NCI-H774 (cell line): ENCODE results near the gene DST.

ENCODE experiments used
- DNase-seq: peaks from one replicate; lab custom pipeline; 2025; lab: John Stamatoyannopoulos, UW

The DST gene

GRCh38 chr6:56642366-56643261 lies at the start of gene DST:
Gene DST (minus strand): TSS chr6:56642889.
- no peak for DNase-seq

DNA sequence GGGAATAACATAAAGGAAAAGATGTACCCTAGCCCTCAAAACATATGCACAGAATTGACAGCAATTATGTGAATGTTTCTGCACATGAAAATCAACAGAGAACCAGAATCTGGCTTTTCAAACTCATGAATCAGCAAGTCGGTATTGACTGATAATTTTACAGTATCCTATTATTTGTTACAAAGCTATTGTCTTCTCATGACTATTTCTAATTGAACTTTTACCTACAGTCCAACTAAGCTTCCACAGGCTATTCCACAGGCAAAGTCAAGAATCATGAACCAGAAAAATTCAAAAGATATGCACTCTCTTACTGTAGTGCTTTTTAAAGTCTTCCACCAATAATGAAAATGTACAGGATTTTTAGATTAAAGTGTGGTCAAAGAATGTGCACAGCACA lies 49.1 kb upstream of the DST start:
- no peak for DNase-seq

DNA sequence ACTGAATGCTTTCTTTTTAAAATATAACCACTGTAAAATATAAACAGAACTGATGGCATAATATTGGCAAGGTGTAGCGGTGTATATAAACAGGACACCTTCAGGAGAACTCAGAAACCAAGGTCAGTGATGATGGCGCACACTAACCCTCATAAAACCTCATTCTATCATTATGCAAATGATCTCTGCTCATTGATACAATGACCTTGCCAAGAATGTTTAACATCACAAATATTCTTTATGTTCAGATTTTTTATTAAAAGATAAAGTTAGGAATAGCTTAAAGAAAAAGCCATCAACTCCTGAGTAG lies 48.6 kb upstream of the DST start:
- DNase-seq = no peak

DNA sequence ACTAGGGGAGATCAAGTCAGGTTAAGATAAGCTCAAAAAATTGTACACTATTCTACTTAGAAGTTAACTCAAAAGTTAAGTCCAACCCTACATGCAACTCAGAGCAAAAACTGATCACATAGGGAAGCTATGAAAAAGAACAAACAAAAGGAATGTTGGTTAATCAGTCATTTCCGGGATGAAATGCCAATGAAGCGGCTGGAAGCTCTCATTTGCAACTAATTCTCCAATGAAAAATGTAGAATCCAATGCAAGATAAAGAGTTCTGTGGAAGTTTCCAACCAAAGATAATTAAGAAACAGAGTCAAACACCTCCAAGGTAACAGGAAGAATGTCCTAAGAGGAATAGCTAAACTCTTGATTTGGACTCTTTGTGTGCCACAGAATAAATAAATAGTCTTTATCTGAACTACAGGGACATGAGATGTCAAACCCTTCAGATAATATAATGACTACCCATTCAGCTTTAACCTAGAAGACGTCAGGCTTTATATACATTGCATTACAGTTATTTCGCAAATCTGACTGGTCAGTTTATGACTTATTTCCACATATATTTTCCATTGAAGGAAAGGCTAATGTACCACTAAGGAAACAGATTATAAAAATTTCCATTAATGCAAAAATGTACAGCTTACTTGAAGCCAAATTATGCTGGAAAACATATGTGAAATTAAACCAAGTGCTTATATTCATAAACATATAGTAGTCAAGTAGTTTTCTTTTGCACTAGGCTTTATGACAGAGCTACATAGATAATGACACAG lies 48.0 kb upstream of the DST start:
- DNase-seq = no peak

DNA sequence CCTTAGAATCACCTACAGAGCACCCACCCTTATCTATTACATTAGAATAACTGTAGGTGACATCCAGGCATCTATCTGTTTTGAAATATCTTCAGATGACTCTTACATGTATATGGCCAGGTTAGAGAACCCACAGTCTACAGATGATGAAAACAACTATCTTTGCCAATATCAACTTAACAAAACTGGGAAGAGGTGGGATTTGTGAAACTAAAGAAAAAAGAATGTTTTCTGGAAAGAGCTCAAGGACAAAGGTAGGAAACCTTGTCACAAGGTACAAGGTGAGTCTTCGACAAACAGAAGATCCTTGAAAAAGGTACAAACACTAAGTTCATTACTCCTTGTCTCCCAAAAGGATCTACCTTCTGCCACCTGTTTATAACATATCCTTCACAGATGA lies 47.0 kb upstream of the DST start:
- no peak for DNase-seq

GRCh38 chr6:56689114-56689513 lies 46.4 kb upstream of the DST start:
- DNase-seq = no peak

DNA sequence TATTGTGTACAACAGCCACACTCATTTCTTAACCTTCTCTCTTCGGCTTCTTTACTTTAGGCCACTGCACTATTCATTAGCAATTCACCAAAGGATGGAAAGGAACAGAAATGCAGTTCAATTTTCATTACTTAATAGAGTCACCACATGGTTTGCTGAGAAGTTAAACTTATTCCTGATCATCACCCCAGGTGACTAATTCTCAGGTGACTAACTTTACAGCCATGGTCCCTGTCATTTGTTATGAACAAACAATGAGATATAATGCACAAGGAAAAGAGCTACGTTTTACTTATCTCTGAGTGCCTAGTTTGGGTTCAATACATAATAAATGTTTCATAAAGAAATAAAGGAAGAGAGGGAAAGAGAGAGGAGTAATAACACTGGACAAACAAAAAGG lies 45.8 kb upstream of the DST start:
- DNase-seq = no peak

DNA sequence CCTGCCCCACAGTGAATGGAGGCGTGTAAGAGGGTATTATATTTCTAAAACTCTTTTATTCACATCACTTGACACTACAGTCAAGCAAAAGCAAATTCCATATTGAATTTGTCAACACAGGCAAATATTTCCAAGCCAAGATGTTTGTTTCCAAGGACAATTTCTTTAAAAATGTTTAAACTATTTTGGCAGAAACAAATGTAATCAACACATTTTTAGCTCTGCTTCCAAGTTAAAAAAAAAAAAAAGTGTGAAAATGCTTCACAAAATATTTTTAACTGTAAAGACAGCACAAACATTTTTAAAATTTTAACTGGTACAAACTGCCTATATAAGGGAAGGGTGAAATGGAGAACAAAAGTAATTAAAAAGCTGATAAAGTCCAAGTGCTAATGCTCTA lies 44.9 kb upstream of the DST start:
- no peak for DNase-seq

DNA sequence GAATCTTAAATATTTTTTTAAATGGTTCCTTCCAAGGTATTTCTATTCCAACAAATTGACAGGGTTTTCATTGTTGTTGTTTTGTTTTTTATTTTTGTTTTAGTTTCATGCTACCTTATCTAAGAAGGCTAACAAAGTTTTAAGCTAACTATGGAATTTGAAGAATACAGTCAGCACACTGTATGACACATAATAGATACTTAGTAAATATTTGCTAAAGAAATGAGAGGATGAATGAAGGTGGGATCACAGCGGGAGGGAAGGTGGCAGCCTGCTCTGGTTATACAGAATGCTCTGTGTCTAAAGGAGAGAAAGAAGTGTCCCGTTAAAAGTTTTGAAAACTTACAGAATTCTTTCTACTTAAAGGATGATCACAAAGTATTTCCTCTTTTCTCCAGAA lies 43.7 kb upstream of the DST start:
- DNase-seq = no peak

- no peak for DNase-seq
Observed at GRCh38 chr6:56685994-56686393, 43.3 kb upstream of the DST start.

- no peak for DNase-seq
Observed at GRCh38 chr6:56685102-56685733, 42.5 kb upstream of the DST start.

- no peak for DNase-seq
Observed at GRCh38 chr6:56684342-56685101, 41.8 kb upstream of the DST start.

- peak; percentile 25 for DNase-seq
Observed at GRCh38 chr6:56683882-56684281, 41.2 kb upstream of the DST start.

DNA sequence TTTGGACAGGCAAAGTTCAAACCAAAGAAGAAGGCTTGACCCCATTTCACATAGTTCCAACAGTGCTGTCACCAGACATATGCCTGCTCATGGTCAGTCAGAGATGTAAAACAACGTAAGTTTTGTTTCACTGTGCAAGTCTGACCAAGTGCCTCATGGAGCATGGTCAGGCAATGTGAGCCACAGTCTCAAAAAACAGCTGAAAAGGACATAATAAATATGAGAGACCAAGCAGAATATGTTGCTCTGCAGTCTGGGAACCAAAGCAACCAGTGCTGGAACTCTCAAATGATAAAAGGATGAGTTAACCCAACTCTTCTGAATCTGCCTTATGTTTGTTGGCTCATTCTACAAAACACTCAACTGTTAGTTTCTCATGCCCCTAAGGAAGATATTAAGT lies 39.9 kb upstream of the DST start:
- DNase-seq = no peak

DNA sequence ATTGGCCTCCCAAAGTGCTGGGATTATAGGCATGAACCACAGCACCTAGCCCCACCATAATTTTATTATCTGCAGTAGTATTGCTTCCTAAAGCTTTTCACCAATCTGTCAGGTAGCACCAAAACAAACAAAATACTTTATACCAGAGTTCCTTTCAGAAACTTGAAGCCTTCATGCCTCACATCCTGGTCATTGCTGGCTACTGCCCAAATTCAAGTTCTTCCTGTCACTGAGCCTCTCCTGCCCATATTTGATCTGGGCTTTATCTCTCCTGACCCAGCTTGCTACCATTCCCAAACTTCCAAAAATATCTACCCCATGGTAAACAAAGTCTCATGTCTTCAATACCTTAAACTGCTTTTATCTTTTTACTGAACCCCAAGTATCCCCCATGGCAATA lies 34.9 kb upstream of the DST start:
- no peak for DNase-seq

- DNase-seq = no peak
Observed at GRCh38 chr6:56671651-56672461, 29.2 kb upstream of the DST start.

GRCh38 chr6:56671160-56671559 lies 28.5 kb upstream of the DST start:
- no peak for DNase-seq

- no peak for DNase-seq
Observed at GRCh38 chr6:56669041-56669440, 26.4 kb upstream of the DST start.

DNA sequence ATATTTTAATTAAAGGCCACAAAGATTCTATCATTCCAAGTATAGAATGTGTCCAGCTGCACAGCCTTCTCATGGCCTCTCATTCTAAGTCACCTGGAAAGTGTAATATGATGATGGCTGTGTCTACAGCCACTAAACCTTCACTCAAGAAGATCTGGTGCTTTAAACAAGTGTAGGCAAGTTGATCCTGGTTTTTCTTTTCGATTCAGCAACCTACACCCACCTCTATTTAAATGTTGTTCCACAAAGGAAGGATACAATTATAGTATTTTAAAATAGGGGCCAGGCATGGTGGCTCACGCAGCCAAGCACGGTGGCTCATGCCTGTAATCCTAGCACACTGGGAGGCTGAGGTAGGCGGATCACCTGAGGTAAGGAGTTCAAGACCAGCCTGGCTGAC lies 25.5 kb upstream of the DST start:
- DNase-seq = no peak

DNA sequence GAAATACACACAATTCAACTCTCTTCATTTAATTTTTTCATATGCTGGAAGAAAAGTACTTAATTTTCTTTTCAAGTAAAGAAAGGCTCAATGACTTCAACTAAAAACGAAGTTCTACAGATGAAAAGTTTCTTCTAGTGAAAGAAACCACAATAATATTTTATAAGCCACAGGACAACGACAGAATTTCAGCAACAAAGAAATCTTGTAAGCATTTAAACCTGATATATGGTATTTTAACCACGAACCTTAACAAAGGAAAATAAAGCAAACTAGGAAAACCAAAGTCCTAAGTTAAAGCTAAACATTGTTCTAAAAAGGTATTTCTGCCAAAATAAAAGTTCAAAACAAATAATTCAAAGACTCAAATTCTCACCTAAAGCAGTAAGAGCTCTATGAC lies 24.6 kb upstream of the DST start:
- no peak for DNase-seq

DNA sequence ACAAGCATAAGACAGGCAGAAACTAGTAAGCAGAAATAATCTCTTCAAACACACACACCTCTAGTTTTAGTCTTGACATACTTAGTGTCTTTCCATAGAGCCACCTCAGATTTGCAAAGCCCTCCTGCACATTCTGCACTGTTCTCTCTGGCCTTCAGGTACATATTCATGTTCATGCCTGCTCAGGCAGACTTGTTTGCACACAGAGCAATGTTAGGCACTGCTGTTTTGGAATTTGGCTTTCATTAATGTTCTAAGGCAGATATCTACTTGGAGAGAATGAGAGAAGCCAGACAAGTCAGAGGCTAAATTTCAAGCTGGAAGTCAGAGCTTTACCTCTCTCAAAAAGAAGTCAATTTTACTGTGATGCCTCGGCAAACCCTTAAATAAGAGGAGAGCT lies 21.3 kb upstream of the DST start:
- DNase-seq = no peak

- DNase-seq = no peak
Observed at GRCh38 chr6:56663344-56663743, 20.7 kb upstream of the DST start.
